Activated T-cell treated with anti-CD3 and anti-CD28 coated beads, Interleukin-2, amount 50 U/mL, for 48 hours (primary cell): ENCODE results near the gene APCS.

ENCODE experiments used
- DNase-seq, 2 experiments: peaks; one replicate each; pipeline ENCODE4 v3.0.0-alpha.2; 2020

Gene APCS

GRCh38 chr1:159587461-159587951, at the start of gene APCS:
Gene APCS, plus strand, starts transcription at chr1:159587826. Its CDS starts 96 bp downstream, at chr1:159587922.
- no peak for DNase-seq

GRCh38 chr1:159548126-159548525, 39.5 kb upstream of the APCS start:
- DNase-seq, result no peak

- DNase-seq, result no peak
Observed at GRCh38 chr1:159554261-159554660, 33.4 kb upstream of the APCS start.

GRCh38 chr1:159554696-159555095, 32.9 kb upstream of the APCS start:
- DNase-seq, result no peak

- DNase-seq, result no peak
Observed at GRCh38 chr1:159556931-159557369, 30.7 kb upstream of the APCS start.

GRCh38 chr1:159560599-159560998, 27.0 kb upstream of the APCS start:
- DNase-seq, result no peak

GRCh38 chr1:159561497-159561896, 26.1 kb upstream of the APCS start:
- no peak for DNase-seq

GRCh38 chr1:159562680-159563079, 24.9 kb upstream of the APCS start:
- DNase-seq, result no peak

GRCh38 chr1:159577446-159577845, 10.2 kb upstream of the APCS start:
- no peak for DNase-seq

GRCh38 chr1:159580340-159580739, 7.3 kb upstream of the APCS start:
- DNase-seq, result no peak

- no peak for DNase-seq
Observed at GRCh38 chr1:159581422-159581821, 6.2 kb upstream of the APCS start.

- no peak for DNase-seq
Observed at GRCh38 chr1:159584536-159584935, 3.1 kb upstream of the APCS start.

- DNase-seq, result no peak
Observed at GRCh38 chr1:159591981-159592380, 4.4 kb downstream of the APCS start.

GRCh38 chr1:159594625-159595405, 7.2 kb downstream of the APCS start:
- no peak for DNase-seq

GRCh38 chr1:159598196-159598595, 10.6 kb downstream of the APCS start:
- DNase-seq, result no peak

- DNase-seq, result no peak
Observed at GRCh38 chr1:159600894-159601293, 13.3 kb downstream of the APCS start.

GRCh38 chr1:159602501-159602999, 14.9 kb downstream of the APCS start:
- no peak for DNase-seq

- DNase-seq, result no peak
Observed at GRCh38 chr1:159612211-159612885, 24.7 kb downstream of the APCS start.

GRCh38 chr1:159632922-159633321, 45.3 kb downstream of the APCS start:
- no peak for DNase-seq
